Vagina (tissue), 2 donors: ENCODE results near the gene IFNLR1. TPM values are rescaled to one million over a fixed set of nuclear protein-coding genes. Genes with fewer than 3 reads are reported as not detected.

Experiments
- DNase-seq, 2 donors: peaks; one replicate each; pipeline ENCODE4 v3.0.0-alpha.2; 2017; ENCODE audit errors: extremely low spot score in 2 of 2
- H3K27ac ChIP-seq: fragments of 200-600 bp; sonication (generic); one replicate; pipeline ENCODE4 v1.5.1; 2019
- H3K27me3 ChIP-seq: fragments of 200-600 bp; sonication (generic); one replicate; pipeline ENCODE4 v1.5.1; 2019
- H3K36me3 ChIP-seq, 2 donors: fragments of 200-600 bp; sonication (generic); one replicate each; pipeline ENCODE4 v1.5.1; 2017 to 2019
- H3K4me1 ChIP-seq: fragments of 200-600 bp; sonication (generic); one replicate; pipeline ENCODE4 v1.5.1; 2019
- H3K4me3 ChIP-seq, 2 donors: fragments of 200-600 bp; sonication (generic); 1 replicate in 1 of 2; 2 replicates in 1 of 2; pipeline ENCODE4 v1.5.1; 2016 to 2019
- H3K9me3 ChIP-seq: fragments of 200-600 bp; sonication (generic); one replicate; pipeline ENCODE4 v1.5.1; 2019
- POLR2A ChIP-seq, 2 donors: fragments of 450-650 bp; IDR thresholded peaks; one replicate each; pipeline ENCODE4 v1.6.1; 2017; ENCODE audit warnings: antibody characterized with exemption in 2 of 2, mild to moderate bottlenecking in 2 of 2, moderate library complexity in 2 of 2
- POLR2AphosphoS5 ChIP-seq, 2 donors: sonication (generic); formaldehyde crosslinking; IDR thresholded peaks; one replicate each; pipeline ENCODE4 v1.9.0; 2017; ENCODE audit warnings: antibody characterized with exemption in 2 of 2, mild to moderate bottlenecking in 2 of 2, low read depth in 1 of 2; ENCODE audit not compliant: insufficient read depth in 1 of 2
- intact Hi-C: fragments of 100-400 bp; cut with DNase I; formaldehyde crosslinking; loops from one replicate; pipeline ENCODE4 v1.15.1; 2023
- total RNA-seq: library from RNA; depleted of rRNA; stranded (reverse); fragments of >200 nt; gene quantifications from one replicate; pipeline ENCODE4 v1.2.3, GENCODE V29; 2016
- TF ChIP-seq, protein P1 (sequence below), 3 experiments: fragments of 450-650 bp in 2 of 3; fragments of 200-600 bp in 1 of 3; sonication (generic) in 1 of 3; IDR thresholded peaks; one replicate each; pipeline ENCODE4 v1.5.1; 2017 to 2019; ENCODE audit warnings: antibody characterized with exemption in 3 of 3, mild to moderate bottlenecking in 2 of 3, moderate library complexity in 2 of 3

The IFNLR1 gene
- total RNA-seq, 1 donor from 2014 or later = 1.7 TPM

DNA sequence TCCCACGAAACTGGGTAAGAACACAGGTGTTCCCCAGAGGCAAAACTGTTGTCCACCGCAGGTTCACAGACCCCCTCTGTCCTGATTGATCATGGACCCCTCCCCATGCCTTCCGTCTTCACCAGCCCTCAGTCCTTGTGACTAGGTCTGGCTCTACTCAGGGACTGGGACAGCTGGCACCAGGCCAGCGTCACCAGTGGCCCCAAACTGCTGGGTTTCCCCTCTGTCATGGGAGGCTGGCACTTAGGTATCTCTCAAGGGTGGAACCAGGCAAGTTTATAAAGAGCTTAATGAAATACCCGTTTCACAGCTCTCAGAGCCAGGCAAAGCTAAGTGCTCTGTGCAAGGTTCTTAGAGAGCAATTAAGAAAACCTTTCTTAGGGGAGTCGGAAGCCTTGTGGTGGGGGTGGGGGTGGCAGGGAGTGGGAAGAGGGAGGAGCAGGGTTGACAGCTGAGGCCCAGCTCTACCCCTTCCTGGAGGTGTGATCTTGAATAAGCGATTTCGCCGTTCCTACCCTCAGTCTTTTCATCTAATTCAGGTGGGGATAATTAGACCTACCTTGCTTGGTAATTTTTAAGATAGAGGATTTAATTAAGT is 35.0 kb upstream of the IFNLR1 start:
- TF ChIP-seq, protein P1, sequence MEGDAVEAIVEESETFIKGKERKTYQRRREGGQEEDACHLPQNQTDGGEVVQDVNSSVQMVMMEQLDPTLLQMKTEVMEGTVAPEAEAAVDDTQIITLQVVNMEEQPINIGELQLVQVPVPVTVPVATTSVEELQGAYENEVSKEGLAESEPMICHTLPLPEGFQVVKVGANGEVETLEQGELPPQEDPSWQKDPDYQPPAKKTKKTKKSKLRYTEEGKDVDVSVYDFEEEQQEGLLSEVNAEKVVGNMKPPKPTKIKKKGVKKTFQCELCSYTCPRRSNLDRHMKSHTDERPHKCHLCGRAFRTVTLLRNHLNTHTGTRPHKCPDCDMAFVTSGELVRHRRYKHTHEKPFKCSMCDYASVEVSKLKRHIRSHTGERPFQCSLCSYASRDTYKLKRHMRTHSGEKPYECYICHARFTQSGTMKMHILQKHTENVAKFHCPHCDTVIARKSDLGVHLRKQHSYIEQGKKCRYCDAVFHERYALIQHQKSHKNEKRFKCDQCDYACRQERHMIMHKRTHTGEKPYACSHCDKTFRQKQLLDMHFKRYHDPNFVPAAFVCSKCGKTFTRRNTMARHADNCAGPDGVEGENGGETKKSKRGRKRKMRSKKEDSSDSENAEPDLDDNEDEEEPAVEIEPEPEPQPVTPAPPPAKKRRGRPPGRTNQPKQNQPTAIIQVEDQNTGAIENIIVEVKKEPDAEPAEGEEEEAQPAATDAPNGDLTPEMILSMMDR (IDR thresholded peaks at IDR 0.05) = no peak
- TF ChIP-seq POLR2A (IDR thresholded peaks at IDR 0.05) = no peak
- no peak for TF ChIP-seq POLR2AphosphoS5 (IDR thresholded peaks at IDR 0.05; ENCODE audit: insufficient read depth in 1 of 2, low read depth in 1 of 2)
- Histone ChIP-seq H3K4me1 (no peaks in the 10 kb centered on the region), H3K36me3 (no peaks in the 10 kb centered on the region), H3K27me3 (no peaks in the 10 kb centered on the region), H3K9me3 (no peaks in the 10 kb centered on the region), H3K4me3 (no peak overlapping the region), H3K27ac (no peak overlapping the region)
- intact Hi-C loops = no loop called here
- no peak for DNase-seq

DNA sequence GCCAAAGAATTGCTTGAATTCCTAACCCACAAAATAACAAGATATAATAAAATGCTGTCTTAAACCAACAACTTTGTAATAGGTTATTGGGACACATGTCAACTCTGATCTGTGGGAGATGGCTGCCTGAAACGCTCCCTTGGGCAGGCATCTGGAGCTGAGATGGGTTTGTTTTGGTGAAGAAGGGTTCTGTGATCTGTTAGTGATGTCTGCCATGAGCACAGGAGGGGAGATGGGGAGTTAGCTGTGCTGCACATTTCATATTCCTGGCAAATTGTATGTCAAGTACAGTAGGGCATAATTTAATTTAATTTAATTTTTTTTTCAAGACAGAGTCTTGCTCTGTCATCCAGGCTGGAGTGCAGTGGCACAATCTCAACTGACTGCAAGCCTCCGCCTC is 34.2 kb upstream of the IFNLR1 start:
- no peak for DNase-seq
- no peak overlapping the region for H3K4me3 ChIP-seq
- no peaks in the 10 kb centered on the region for H3K36me3 ChIP-seq
- intact Hi-C loops = no loop called here
- no peak for TF ChIP-seq POLR2A (IDR thresholded peaks at IDR 0.05)
- TF ChIP-seq POLR2AphosphoS5 (IDR thresholded peaks at IDR 0.05; ENCODE audit: insufficient read depth in 1 of 2, low read depth in 1 of 2) = no peak
- TF ChIP-seq, protein P1 (IDR thresholded peaks at IDR 0.05) = no peak
- no peak overlapping the region for H3K27ac ChIP-seq
- no peaks in the 10 kb centered on the region for H3K27me3 ChIP-seq
- H3K9me3 ChIP-seq = no peaks in the 10 kb centered on the region
- peaks cover 5% of the 10 kb centered on the region for H3K4me1 ChIP-seq

DNA sequence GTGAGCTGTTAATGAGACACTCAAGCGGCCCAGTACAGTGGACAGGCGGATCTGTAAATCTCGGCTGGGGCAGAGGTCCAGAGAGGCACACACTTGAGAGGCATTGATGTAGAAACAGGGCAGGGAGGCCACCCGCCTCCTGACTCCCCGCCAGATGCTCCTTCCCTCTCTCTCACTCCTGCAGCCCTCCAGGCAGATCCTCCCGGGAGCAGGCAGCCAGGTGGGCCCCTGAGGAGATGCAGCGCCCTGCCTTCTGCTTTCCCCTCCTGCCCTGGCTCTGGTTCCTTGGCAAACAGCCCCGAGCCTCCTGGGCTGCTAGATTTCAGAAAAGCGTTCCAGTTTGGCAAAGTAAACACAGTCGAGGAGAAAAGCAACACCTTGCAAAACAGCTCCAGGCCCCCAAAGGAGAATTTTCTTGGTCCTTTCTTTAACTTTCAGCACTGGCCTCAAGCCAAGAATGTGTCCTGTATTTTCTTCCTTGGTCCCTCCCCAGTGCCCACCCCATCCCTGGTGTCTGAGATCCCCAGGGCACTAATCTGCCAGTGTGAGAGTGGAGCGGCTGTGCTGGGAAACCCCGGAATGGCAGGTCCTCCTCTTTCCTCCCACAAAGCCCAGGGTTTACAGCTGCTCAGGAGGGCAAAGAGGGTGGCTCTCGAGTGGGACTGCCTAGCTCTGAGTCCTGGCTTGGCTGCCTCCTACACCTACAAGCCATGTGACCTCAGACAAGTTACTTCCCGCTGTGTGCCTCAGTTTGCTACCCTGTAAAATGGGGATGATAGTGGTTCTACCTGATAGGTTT is 29.4 kb upstream of the IFNLR1 start:
- Histone ChIP-seq H3K36me3 (no peaks in the 10 kb centered on the region), H3K27ac (no peak overlapping the region), H3K4me3 (no peak overlapping the region), H3K27me3 (no peaks in the 10 kb centered on the region), H3K4me1 (peaks cover 7% of the 10 kb centered on the region), H3K9me3 (no peaks in the 10 kb centered on the region)
- TF ChIP-seq, protein P1 (IDR thresholded peaks at IDR 0.05) = no peak
- TF ChIP-seq POLR2AphosphoS5 (IDR thresholded peaks at IDR 0.05; ENCODE audit: insufficient read depth in 1 of 2, low read depth in 1 of 2) = no peak
- no peak for TF ChIP-seq POLR2A (IDR thresholded peaks at IDR 0.05)
- no peak for DNase-seq
- intact Hi-C loops = no loop called here

DNA sequence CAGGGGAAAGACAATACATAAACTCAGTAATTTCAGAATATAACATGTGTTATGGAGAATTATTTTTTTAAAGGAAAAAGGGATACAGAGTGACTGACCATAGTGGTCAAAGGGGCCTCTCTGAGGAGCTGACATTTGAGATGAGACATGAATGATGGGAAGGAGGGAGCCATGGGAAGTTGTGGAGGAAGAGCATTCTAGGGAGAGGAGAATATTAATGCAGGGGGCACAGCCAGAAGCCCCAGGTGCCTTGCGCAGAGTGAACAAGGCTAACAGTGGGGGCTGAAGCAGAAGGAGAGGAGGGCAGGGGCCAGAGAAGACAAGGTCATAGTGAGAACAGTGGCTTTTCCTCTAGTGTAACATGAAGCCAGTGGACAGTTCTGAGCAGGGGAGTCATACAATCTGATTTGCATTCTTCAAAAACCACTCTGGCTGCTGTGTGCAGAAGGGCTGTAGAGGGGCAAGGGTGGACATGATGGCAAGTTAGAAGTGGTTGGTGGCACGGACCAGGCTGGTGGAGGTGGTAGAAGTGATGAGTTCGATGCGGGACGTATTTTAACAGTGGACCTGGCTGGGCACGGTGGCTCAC is 28.2 kb upstream of the IFNLR1 start:
- Histone ChIP-seq H3K27me3 (no peaks in the 10 kb centered on the region), H3K4me1 (peaks cover 7% of the 10 kb centered on the region), H3K4me3 (no peak overlapping the region), H3K36me3 (no peaks in the 10 kb centered on the region), H3K9me3 (no peaks in the 10 kb centered on the region), H3K27ac (no peak overlapping the region)
- DNase-seq = no peak
- TF ChIP-seq, protein P1 (IDR thresholded peaks at IDR 0.05) = no peak
- TF ChIP-seq POLR2AphosphoS5 (IDR thresholded peaks at IDR 0.05; ENCODE audit: insufficient read depth in 1 of 2, low read depth in 1 of 2) (no peak), POLR2A (IDR thresholded peaks at IDR 0.05) (no peak)
- intact Hi-C loops = no loop called here

DNA sequence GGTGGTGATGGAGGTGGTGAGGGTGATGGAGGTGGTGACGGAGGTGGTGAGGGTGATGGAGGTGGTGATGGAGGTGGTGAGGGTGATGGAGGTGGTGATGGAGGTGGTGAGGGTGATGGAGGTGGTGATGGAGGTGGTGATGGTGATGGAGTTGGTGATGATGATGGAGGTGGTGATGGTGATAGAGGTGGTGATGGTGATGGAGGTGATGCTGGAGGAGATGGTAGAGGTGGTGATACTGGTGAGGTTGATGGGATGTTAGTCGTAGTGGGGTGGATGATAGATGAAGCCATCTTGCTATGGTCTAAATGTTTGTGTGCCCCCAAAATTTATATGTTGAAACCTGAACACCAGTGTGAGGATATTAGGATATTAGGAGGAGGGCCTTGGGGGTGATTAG is 25.3 kb upstream of the IFNLR1 start:
- TF ChIP-seq POLR2A (IDR thresholded peaks at IDR 0.05) (no peak), POLR2AphosphoS5 (IDR thresholded peaks at IDR 0.05; ENCODE audit: insufficient read depth in 1 of 2, low read depth in 1 of 2) (no peak)
- TF ChIP-seq, protein P1 (IDR thresholded peaks at IDR 0.05) = no peak
- Histone ChIP-seq H3K36me3 (no peaks in the 10 kb centered on the region), H3K9me3 (no peaks in the 10 kb centered on the region), H3K27ac (no peak overlapping the region), H3K27me3 (no peaks in the 10 kb centered on the region), H3K4me1 (peaks cover 7% of the 10 kb centered on the region), H3K4me3 (no peak overlapping the region)
- intact Hi-C loops = no loop called here
- no peak for DNase-seq
